Measurements from ENCODE around the gene MAPK6. TPM values are rescaled to one million over a fixed set of nuclear protein-coding genes. Genes with fewer than 3 reads are reported as not detected.
A peak's percentile ranks its signal among the peaks of the same experiment; 100 is the strongest.

Gene MAPK6
- total and polyA plus RNA-seq, 10 of the 15 experiments (the other 5 are each of a cell fraction or from before 2014, with no cell fraction given): 20.6 to 100 (median 52.6) TPM

DNA sequence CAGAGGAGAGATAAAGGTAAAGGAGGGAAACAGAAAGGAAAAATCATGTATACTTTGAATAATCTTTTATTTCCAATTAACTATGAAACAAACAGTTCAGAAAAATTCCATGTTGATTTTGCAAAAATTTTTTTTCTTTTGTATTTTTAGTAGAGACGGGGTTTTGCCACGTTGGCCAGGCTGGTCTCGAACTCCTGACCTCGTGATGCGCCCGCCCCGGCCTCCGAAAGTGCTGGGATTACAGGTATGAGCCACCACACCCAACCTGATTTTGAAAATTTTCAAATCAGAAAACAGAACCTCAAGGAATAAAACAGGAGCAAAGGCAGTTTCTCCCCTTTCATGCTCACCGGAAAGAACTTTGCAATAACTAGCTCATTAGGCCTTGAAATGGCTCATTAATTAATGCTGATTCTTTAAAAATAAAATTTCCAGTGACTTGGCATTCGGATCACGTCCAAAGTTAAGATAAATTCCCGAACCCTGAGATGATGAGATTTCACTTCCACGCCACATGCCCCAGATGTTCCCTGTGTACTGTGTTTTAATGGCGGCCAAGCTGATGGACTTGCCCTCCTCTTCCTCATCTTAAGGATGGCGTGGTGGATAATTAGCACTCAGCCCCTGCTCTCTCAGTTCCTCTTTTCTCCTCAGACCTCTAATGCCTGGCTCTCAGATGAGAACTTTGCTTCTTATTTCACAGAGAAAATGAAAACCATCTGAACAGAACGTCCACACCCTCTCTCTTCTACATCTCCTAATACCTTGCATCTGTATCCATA, 82.7 kb downstream of the MAPK6 start:
- Histone ChIP-seq H3K4me3 (no peak overlapping the region), H2AFZ (ENCODE audit: control insufficient read depth, low read depth, low read length) (peak overlapping the region; percentile 54), H3K27ac (ENCODE audit: control insufficient read depth, insufficient read depth) (no peak overlapping the region), H4K20me1 (ENCODE audit: control insufficient read depth, insufficient read depth) (no peaks in the 10 kb centered on the region), H3K79me2 (ENCODE audit: control insufficient read depth, insufficient read depth, low read length) (peaks cover 18% of the 10 kb centered on the region), H3K4me1 (ENCODE audit: control insufficient read depth, insufficient read depth, low read length) (peaks cover 15% of the 10 kb centered on the region), H3K9ac (ENCODE audit: control insufficient read depth, insufficient read depth, low read length) (peak overlapping the region; percentile 56), H3K4me2 (ENCODE audit: control insufficient read depth, insufficient read depth) (peak overlapping the region; percentile 69), H3K27me3 (replicated peaks in 1 of 2; ENCODE audit: control insufficient read depth in 2 of 2, insufficient read depth in 2 of 2, low read length in 1 of 2) (no peaks in the 10 kb centered on the region), H3K9me3 (replicated peaks; ENCODE audit: control insufficient read depth, insufficient read depth, low read length) (no peaks in the 10 kb centered on the region), H3K36me3 (ENCODE audit: control insufficient read depth in 2 of 2, insufficient read depth in 2 of 2, low read length in 1 of 2) (no peaks in the 10 kb centered on the region)
- CTCF ChIA-PET: interaction anchor here (1.0 to 17.4 kb wide), 4 partner anchors 8 to 95 kb away, joined by 5 to 251 read pairs (median 45); no protein-coding TSS in a partner anchor
- peak; percentile 86 for FAIRE-seq
- no TSS peak for BruUV-seq (replicated peaks)
- RAD21 ChIA-PET (ENCODE audit: unreplicated experiment): interaction anchor here (0.9 to 8.6 kb wide), 4 partner anchors 11 to 95 kb away, joined by 3 to 170 read pairs (median 66); partner anchors contain the start of gene BCL2L10
- intact Hi-C loops (cut with micrococcal nuclease; ENCODE audit: unreplicated experiment): loop anchor here (1.0 to 10.0 kb wide), 4 partner anchors 8 to 367 kb away; partner anchors contain the start of gene LYSMD2
- DNase-seq (ENCODE audit: low read depth, low spot score): peak; percentile 93
- POLR2A ChIA-PET: interaction anchor here (0.8 to 8.1 kb wide), 10 partner anchors 7 to 95 kb away, joined by 3 to 151 read pairs (median 5); partner anchors contain the start of gene BCL2L10
- 56% methylated on average over 16 of the region's 16 CpGs for WGBS (ENCODE audit: insufficient coverage, insufficient replicate concordance, low lambda C conversion rate, missing lambda C conversion rate)
- ATAC-seq: peak; percentile 51
- SMC1A ChIA-PET (ENCODE audit: uncharacterized antibody, unreplicated experiment): interaction anchor here (0.6 to 12.5 kb wide), 7 partner anchors 10 to 94 kb away, joined by 3 to 272 read pairs (median 68); partner anchors contain the start of gene BCL2L10
- in situ Hi-C loops (cut with MboI): no loop called here
- TF ChIP-seq SREBF2 (IDR thresholded peaks at IDR 0.05; ENCODE audit: low read length) (no peak), CHD1 (IDR thresholded peaks at IDR 0.05; ENCODE audit: low read depth, low read length) (no peak), SP1 (IDR thresholded peaks at IDR 0.05; ENCODE audit: low read depth, low read length) (no peak), SUPT20H (IDR thresholded peaks at IDR 0.05; ENCODE audit: borderline replicate concordance, control insufficient read depth, low read depth, low read length) (no peak), SIN3A (IDR thresholded peaks at IDR 0.05; ENCODE audit: low read depth, low read length) (no peak), FOS (IDR thresholded peaks at IDR 0.05; ENCODE audit: borderline replicate concordance, extremely low read depth, insufficient read length) (no peak), SMARCA5 (IDR thresholded peaks at IDR 0.05) (0 out of 2 replicates have a peak, but pooled peaks have one; percentile 65), ZNF24 (IDR thresholded peaks at IDR 0.05) (peak; percentile 45; the same call in 1 of the 2 replicates), MYC (IDR thresholded peaks at IDR 0.05; ENCODE audit: insufficient read depth, insufficient read length, insufficient replicate concordance, low read length, severe bottlenecking) (no peak), HDAC2 (IDR thresholded peaks at IDR 0.05) (no peak), RUNX3 (IDR thresholded peaks at IDR 0.05; ENCODE audit: low read length) (peak; percentile 51; the same call in 1 of the 2 replicates), CBX5 (IDR thresholded peaks at IDR 0.05; ENCODE audit: low read depth) (no peak), GATAD2B (conservative IDR thresholded peaks at IDR 0.05; ENCODE audit: low read depth) (peak; percentile 83; the same call in 1 of the 2 replicates), EGR1 (IDR thresholded peaks at IDR 0.05; ENCODE audit: borderline replicate concordance in 1 of 2, low read depth in 2 of 2, low read length in 2 of 2) (no peak), FOXK2 (IDR thresholded peaks at IDR 0.05) (no peak)
- TF ChIP-seq, protein P1, sequence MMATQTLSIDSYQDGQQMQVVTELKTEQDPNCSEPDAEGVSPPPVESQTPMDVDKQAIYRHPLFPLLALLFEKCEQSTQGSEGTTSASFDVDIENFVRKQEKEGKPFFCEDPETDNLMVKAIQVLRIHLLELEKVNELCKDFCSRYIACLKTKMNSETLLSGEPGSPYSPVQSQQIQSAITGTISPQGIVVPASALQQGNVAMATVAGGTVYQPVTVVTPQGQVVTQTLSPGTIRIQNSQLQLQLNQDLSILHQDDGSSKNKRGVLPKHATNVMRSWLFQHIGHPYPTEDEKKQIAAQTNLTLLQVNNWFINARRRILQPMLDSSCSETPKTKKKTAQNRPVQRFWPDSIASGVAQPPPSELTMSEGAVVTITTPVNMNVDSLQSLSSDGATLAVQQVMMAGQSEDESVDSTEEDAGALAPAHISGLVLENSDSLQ (IDR thresholded peaks at IDR 0.05): peak; percentile 58
- TF ChIP-seq, protein P2, sequence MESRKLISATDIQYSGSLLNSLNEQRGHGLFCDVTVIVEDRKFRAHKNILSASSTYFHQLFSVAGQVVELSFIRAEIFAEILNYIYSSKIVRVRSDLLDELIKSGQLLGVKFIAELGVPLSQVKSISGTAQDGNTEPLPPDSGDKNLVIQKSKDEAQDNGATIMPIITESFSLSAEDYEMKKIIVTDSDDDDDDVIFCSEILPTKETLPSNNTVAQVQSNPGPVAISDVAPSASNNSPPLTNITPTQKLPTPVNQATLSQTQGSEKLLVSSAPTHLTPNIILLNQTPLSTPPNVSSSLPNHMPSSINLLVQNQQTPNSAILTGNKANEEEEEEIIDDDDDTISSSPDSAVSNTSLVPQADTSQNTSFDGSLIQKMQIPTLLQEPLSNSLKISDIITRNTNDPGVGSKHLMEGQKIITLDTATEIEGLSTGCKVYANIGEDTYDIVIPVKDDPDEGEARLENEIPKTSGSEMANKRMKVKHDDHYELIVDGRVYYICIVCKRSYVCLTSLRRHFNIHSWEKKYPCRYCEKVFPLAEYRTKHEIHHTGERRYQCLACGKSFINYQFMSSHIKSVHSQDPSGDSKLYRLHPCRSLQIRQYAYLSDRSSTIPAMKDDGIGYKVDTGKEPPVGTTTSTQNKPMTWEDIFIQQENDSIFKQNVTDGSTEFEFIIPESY (IDR thresholded peaks at IDR 0.05): no peak
- TF ChIP-seq, protein P3, sequence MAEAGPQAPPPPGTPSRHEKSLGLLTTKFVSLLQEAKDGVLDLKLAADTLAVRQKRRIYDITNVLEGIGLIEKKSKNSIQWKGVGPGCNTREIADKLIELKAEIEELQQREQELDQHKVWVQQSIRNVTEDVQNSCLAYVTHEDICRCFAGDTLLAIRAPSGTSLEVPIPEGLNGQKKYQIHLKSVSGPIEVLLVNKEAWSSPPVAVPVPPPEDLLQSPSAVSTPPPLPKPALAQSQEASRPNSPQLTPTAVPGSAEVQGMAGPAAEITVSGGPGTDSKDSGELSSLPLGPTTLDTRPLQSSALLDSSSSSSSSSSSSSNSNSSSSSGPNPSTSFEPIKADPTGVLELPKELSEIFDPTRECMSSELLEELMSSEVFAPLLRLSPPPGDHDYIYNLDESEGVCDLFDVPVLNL (IDR thresholded peaks at IDR 0.05; ENCODE audit: low read depth, low read length): no peak

Data from GM12878 (cell line).